HG03097 (cell line): ENCODE measurements around the gene ATOSB.

Source experiments
- ATAC-seq: cut with Tn5 transposase; IDR thresholded peaks from one replicate; pipeline ENCODE4 v1.9.1; 2021; ENCODE audit not compliant: unreplicated experiment, low FRiP score

ATOSB gene

GRCh38 chr9:35089434-35089833 is 26.2 kb downstream of the ATOSB start:
- no peak for ATAC-seq

- no peak for ATAC-seq
Observed at GRCh38 chr9:35085078-35085477, 30.6 kb downstream of the ATOSB start.

GRCh38 chr9:35079426-35080341 is 36.0 kb downstream of the ATOSB start, which contains the start of gene FANCG:
Gene FANCG (minus strand): TSS chr9:35079942. CDS start chr9:35079524, 418 bp downstream.
- peak; percentile 75 for ATAC-seq

- ATAC-seq, result no peak
Observed at GRCh38 chr9:35079041-35079425, 36.6 kb downstream of the ATOSB start.

GRCh38 chr9:35078066-35078465 is 37.6 kb downstream of the ATOSB start:
- ATAC-seq, result no peak

- ATAC-seq, result no peak
Observed at GRCh38 chr9:35076848-35077247, 38.8 kb downstream of the ATOSB start.

- ATAC-seq, result no peak
Observed at GRCh38 chr9:35075358-35075757, 40.3 kb downstream of the ATOSB start.

GRCh38 chr9:35074791-35075190 is 40.9 kb downstream of the ATOSB start:
- ATAC-seq, result no peak

GRCh38 chr9:35074141-35074540 is 41.5 kb downstream of the ATOSB start:
- no peak for ATAC-seq

GRCh38 chr9:35073279-35073612 is 42.4 kb downstream of the ATOSB start:
- ATAC-seq, result no peak

GRCh38 chr9:35072461-35073278 is 43.0 kb downstream of the ATOSB start, which contains the start of gene VCP:
Gene VCP (minus strand): TSS chr9:35072625. CDS start chr9:35072353, 272 bp downstream.
- peak; percentile 79 for ATAC-seq

- ATAC-seq, result peak; percentile 52
Observed at GRCh38 chr9:35071814-35072460, 43.7 kb downstream of the ATOSB start.

GRCh38 chr9:35070823-35071813 is 44.5 kb downstream of the ATOSB start:
- no peak for ATAC-seq

GRCh38 chr9:35069020-35069419 is 46.6 kb downstream of the ATOSB start:
- ATAC-seq, result no peak

- ATAC-seq, result no peak
Observed at GRCh38 chr9:35067056-35067455, 48.6 kb downstream of the ATOSB start.

GRCh38 chr9:35060548-35061207 is 55.0 kb downstream of the ATOSB start:
- ATAC-seq, result no peak

- ATAC-seq, result no peak
Observed at GRCh38 chr9:35059438-35059837, 56.2 kb downstream of the ATOSB start.

GRCh38 chr9:35057271-35057620 is 58.4 kb downstream of the ATOSB start:
- no peak for ATAC-seq

GRCh38 chr9:35056571-35057270 is 58.9 kb downstream of the ATOSB start:
- ATAC-seq, result no peak
